NCI-H69 (cell line): ENCODE data around the gene PDE9A.
"Not testable (repeated sequence)": the region's sequence is repeated elsewhere in the genome, so short reads cannot be mapped to it uniquely, and the experiment has no call there.

Source experiments
- DNase-seq: peaks from one replicate; lab custom pipeline; 2025; lab: John Stamatoyannopoulos, UW

PDE9A gene

DNA sequence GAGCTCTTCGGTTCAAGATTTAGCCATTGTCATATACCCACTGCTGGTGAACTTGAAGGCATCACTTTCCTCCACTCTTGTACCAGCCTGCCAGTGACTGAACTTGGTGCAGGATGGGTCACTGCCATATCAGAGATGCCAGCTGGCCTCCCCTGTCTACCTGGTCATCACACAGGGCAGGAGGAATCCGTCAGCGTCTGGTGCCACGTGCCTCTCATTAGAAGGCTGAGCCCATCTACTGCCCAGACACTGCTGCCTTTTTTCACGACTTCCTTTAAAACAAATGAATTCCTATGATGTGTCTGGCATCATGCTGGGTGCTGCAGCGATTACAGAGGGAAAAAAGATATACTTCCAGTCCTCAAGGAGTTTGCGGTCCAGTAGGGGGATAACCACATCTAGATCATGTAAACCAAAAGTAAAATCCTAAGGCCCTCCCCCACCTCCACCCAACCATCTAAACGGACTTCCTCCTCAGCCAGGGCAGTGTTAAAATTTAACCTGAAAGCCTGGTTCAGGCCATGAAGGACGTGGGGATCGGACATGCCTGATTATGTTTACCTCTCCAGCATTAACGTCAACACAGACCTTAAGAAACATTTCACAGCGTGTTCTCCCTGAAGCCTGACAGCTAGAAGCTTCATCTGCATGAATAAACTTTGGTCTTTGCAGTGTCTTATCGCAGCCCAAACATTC lies 29.2 kb upstream of the PDE9A start:
- DNase-seq = no peak

DNA sequence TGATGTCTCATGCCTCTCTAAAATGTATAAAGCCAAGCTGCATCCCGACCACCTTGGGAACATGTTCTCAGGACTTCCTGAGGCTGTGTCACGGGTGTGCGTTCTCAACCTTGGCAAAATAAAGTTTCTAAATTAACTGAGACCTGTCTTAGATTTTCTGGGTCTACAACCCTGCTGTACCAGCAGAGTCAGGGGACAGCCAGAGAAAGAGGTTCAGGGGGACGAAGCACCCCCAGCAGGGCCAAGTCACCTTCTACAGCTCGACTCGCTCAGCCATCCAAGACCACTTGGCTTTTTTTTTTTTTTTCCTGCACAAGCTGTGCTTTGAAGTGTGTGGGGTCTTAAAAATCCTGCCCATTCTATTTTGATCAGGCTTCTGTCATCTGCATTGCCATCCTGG lies 28.5 kb upstream of the PDE9A start:
- DNase-seq = no peak

- no peak for DNase-seq
These were observed 27.2 kb upstream of the PDE9A start for GRCh38 chr21:42626171-42626570.

DNA sequence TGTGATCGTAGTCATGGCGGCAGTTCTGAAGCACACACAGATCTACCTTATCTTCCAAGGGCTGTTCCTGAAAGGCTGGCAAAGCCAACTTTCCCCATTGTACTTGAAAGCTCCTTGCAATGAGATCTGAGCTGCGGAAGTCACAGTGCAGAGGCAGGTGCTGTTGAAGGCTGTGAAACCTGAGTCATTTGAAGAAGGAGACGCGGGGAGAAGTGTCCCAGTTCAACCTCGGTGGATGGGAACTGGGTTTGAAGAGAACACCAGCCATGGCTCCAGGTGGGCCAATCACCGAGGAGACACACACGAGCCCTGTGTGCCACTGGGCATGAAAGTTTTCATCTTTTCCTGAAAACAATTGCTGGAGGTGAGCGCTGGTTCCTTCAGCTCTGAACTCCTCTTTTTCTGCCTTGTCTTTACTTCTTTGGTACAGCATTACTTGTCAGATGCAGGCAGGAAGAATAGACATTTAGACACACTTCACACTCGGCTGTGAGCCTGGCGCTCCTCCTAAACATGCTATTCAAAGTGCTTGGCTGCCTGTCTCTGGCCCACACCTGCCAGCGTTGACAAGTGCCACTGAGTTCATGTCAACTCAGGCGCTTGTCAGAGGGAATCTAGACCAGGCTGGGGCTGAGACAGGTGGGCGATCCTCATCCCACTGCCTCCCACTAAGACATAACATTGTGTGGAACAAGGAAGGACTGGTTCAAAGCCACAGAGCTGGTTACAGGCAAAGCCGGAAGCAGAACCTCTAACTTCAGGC lies 25.7 kb upstream of the PDE9A start:
- no peak for DNase-seq

DNA sequence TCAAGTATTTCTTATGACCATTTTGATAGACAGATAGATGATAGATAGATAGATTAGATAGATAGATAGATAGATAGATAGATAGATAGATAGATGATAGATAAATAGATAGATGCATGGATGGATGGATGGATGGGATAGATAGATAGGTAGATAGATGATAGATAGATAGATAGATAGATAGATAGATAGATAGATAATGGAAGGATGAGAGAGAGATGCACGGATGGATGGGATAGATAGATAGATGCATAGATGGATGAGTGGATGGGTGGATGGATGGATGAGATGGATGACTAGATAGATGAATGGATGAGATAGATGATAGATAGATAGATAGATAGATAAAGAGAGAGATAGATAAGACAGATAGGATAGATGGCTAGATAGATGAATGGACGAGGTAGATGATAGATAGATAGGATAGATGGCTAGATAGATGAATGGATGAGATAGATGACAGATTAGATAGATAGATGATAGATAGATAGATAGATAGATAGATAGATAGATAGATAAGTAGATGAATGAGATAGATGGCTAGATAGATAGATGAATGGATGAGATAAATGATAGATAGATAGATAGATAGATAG lies 24.9 kb upstream of the PDE9A start:
- DNase-seq = not testable (repeated sequence)

GRCh38 chr21:42629933-42630589 lies 23.4 kb upstream of the PDE9A start:
- DNase-seq = peak; percentile 21

DNA sequence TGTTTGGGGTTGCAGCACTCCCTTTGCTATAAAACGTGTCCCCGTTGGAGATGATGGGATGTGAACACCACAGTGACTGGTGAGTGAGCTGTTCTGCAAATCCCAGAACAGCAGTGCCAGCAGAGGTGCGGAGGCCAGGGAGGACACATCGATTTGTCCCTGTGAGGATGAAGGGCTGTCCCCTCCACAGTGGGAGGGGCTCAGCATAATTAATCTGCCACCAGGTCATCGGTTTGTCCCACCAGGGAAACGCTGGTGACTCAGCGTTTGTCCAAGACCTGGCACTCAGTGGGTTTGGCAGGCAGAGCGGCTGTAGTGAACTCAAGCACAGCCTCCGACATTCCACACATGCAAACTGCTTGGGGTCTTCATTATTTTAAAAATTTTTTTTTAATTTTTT lies 22.8 kb upstream of the PDE9A start:
- DNase-seq = no peak

- DNase-seq = no peak
These were observed 22.3 kb upstream of the PDE9A start for GRCh38 chr21:42631142-42631541.

DNA sequence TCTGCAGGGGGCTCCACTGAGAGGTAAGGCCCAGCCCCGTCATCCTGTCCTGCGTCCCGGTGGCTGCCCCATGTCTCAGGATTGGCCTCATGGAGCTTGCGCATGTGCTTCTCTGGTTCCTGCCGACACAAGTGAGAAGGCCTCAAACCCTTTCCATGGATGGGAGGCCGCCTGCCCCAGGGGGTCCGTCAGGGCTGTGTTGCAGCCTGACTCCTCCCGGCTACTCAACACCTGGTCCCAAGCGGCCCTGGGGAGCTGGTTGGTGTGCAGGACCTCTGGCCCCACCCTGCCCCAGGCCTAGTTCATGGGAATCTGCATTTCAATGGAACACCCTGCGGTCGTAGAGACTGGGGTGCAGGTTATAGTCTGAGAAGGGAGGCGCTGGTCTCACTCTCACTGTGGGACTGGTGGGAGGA lies 21.1 kb upstream of the PDE9A start:
- no peak for DNase-seq

- DNase-seq = no peak
These were observed 20.4 kb upstream of the PDE9A start for GRCh38 chr21:42632771-42633690.

DNA sequence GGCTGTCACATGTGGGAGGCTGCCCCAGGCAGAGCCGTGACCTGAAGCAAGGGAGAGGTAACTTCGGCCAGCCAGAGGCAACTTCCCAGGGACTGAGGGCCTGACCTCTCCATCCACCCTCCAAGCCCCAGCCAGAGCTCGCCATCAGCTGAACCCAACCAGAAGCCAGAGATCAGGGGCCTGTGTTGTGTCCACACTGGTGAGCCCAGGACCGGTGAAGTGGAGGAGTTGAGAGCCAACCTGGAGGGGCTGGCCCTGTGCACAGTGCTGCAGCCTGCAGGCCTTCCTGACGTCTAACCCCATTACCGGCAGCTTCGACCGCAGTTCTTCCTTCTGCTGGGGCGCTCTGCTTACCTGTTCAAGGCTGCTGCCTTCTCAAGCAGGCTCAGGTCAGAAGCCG lies 19.6 kb upstream of the PDE9A start:
- no peak for DNase-seq

GRCh38 chr21:42635848-42636519 lies 17.4 kb upstream of the PDE9A start:
- DNase-seq = no peak

GRCh38 chr21:42636520-42637266 lies 16.7 kb upstream of the PDE9A start:
- DNase-seq = no peak

DNA sequence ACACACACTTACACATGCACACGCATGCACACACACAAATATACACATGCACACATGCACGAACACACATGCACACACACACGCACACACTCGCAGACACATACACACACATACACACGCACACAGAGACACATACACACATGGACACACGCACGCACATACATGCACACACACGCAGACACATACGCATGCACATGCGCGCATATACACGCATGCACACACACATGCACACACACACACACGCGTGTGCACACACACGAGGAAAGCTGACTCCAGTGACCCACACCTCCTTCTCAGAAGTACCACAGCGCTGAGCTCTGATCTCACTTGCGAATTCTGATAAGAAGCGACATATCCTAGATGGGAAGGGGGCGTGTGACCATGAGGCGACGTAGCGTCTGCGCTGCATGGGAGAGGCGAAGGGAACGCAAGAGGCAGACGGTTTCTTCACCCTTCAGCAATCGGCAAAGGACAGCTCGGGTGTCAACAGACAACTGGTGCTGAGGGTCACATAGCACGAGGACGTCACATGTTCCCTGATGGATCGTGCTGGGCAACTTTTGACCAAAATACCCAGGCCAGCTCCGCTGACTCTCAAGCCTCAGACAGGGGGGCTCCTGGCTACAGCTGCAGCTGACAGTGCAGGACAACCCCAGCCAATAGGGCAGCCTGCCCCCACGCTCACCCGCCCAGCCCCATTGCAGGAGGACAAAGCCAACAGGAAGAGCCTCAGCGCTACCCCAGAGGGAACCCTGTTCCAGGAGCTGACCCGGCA lies 16.0 kb upstream of the PDE9A start:
- DNase-seq = no peak

DNA sequence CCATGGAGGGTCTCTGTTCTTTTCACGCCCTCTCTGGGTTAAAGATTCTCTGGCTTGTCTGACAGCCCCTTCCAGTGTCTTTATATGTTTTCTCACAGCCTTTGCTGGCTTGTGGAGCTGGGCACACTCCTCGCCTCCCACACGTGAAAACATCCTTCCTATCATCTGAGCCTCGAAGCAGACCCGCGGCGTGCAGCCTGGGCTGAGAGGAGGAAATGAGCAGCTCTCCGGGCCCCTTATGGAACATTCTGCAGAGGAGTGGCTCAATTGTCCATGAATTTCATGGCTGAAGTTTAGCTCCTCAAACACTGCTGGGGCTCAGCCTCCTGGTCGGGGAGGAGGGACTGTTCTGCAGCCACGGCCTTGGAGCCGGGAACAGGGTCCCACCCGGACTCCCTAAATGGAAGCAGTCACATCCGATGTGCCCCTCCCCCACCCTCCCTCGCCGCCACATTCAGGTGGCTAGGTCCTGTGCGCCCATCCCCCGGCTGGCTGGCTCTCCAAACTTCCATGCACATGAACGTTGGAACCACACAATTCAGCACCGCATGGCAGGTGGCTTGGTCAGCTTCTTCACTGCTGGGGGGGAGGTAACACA lies 15.1 kb upstream of the PDE9A start:
- DNase-seq = no peak

DNA sequence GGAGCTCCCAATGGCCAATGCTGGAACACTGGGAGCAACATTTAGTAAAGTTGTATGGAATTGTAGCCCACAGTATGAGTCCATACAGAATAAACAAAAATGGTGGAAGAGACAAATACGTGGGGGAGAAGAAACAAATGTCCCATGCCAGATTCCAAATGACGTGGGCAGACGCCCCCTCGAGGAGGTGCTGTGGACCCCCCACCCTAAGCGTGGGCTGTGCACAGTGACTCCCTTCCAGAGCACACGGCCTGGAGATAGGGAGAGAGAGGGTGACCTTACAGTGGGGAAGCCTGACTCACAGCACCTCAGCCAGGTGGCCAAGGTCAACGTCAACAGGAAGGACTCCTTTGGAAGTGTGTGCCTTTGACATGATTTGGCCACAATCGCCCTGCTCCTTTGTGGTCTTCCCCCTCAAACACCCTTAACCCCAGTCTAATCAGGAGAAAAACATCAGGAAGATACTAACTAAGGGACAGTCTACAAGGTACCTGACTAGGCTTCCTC lies 13.7 kb upstream of the PDE9A start:
- DNase-seq = no peak

GRCh38 chr21:42640486-42640885 lies 12.9 kb upstream of the PDE9A start:
- DNase-seq = no peak

DNA sequence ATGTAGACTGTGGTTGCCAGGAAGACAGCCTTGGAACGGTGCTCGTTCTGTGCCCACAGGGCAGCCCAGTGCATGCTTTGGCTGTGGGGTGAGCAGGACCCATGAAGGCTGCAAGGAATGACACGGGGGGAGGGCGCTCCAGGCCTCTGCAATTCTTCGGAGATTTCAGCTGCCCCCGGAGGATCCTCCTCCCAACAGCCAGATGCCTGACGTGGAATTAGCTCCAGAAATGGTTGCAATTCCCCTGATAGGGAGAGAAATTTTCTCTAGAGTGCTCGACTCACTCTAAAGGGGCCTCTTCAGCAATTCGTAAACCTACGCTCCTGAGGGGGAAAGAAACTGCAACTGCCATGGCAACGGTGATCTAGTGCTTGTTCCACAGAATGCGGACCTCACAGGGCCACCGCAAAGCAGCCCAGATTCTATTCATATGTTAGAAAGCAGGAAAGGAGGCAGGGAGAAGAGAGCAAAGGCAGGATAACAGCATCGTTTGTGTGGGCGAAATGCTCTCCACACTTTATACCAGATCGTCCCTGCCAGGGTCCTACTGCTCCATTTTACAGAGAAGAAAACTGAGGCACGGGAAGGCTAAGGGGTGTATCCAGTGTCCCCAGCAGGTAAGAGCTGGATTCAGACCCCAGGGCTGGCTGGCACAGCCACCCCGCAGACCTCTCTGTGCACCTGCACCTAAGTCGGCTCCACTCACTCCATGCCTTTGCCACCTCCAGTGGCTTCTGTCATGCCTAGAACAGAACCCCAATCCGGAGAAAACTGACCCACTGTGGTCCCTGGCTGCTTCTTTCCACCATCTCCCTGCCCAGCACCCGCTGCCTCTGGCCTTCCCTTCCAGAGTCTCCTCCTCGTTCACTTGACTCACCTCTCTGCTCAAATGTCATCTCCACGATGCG lies 11.9 kb upstream of the PDE9A start:
- DNase-seq = no peak
